ENCODE data around the gene LAS1L. TPM values are rescaled to one million over a fixed set of nuclear protein-coding genes. Genes with fewer than 3 reads are reported as not detected.

The LAS1L gene
- total RNA-seq, 2 donors from 2014 or later: 13.4 to 23.7 TPM

DNA sequence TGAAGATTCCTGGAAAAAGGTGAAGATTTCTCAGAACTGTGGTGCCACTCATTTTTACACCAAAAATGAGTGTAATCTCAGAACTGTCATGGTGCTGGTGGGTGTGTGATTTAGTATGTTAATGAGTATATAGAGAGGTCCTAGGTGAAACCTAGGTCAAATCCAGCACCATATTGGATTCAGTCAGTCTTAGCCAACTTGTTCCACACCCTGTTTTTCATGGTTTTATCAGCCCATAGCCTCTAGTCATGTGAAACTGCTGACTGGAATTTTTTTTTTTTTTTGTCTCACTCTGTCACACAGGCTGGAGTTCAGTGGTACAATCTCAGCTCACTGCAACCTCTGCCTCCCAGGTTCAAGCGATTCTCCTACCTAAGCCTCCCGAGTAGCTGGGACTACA lies 58.0 kb downstream of the LAS1L start:
- ATAC-seq (ENCODE audit: insufficient number of reproducible peaks, low FRiP score, low read depth): no peak

DNA sequence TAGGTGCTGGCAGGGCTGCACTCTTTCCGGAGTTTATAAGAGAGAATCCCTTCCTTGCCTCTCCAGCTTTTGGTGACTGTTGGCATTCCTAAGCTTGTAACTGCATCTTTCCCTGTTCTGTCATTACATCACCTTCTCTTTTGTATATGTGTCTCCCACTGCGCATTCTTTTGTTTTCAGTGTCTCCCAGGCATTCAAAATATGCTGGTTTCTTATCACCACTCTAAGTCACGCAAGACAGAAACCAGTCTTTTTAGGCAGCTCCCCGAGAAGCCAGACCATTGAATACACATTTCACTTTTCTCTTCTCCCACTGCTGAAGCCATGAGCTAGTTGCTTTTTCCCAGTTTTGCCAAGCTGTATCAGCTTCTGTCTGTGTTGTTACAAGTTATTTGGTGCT lies 71.0 kb downstream of the LAS1L start:
- Histone ChIP-seq H3K36me3 (no peaks in the 10 kb centered on the region), H3K9me3 (no peaks in the 10 kb centered on the region), H3K4me1 (ENCODE audit: control insufficient read depth in 1 of 2, low read depth in 2 of 2) (no peaks in the 10 kb centered on the region), H3K4me3 (no peak overlapping the region), H3K27me3 (replicated peaks; ENCODE audit: insufficient read depth) (no peaks in the 10 kb centered on the region), H3K27ac (no peak overlapping the region)
- no peak for DNase-seq (ENCODE audit: low spot score)
- TF ChIP-seq, protein P1, sequence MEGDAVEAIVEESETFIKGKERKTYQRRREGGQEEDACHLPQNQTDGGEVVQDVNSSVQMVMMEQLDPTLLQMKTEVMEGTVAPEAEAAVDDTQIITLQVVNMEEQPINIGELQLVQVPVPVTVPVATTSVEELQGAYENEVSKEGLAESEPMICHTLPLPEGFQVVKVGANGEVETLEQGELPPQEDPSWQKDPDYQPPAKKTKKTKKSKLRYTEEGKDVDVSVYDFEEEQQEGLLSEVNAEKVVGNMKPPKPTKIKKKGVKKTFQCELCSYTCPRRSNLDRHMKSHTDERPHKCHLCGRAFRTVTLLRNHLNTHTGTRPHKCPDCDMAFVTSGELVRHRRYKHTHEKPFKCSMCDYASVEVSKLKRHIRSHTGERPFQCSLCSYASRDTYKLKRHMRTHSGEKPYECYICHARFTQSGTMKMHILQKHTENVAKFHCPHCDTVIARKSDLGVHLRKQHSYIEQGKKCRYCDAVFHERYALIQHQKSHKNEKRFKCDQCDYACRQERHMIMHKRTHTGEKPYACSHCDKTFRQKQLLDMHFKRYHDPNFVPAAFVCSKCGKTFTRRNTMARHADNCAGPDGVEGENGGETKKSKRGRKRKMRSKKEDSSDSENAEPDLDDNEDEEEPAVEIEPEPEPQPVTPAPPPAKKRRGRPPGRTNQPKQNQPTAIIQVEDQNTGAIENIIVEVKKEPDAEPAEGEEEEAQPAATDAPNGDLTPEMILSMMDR (IDR thresholded peaks at IDR 0.05): no peak
- ATAC-seq (ENCODE audit: insufficient number of reproducible peaks, low FRiP score, low read depth): no peak

More for the DNA sequence above, 58.0 kb downstream of the LAS1L start:
- TF ChIP-seq, protein P1 (IDR thresholded peaks at IDR 0.05): no peak
- H3K27me3 ChIP-seq (replicated peaks; ENCODE audit: insufficient read depth): no peaks in the 10 kb centered on the region
- no peak for DNase-seq (ENCODE audit: low spot score)
- no peaks in the 10 kb centered on the region for H3K4me1 ChIP-seq (ENCODE audit: control insufficient read depth in 1 of 2, low read depth in 2 of 2)
- H3K36me3 ChIP-seq: no peaks in the 10 kb centered on the region
- no peak overlapping the region for H3K4me3 ChIP-seq
- no peaks in the 10 kb centered on the region for H3K9me3 ChIP-seq
- H3K27ac ChIP-seq: no peak overlapping the region

Other genes starting within 250 kb of the LAS1L start
- gene MSN, start 132.9 kb upstream of the LAS1L start, total RNA-seq: 100 to 1,000 TPM; 365 to 428 TPM

All from thoracic aorta (tissue), 2 donors.